ENCODE data around the gene SPCS3.
"Not testable (repeated sequence)": the region's sequence is repeated elsewhere in the genome, so short reads cannot be mapped to it uniquely, and the experiment has no call there.

The SPCS3 gene

DNA sequence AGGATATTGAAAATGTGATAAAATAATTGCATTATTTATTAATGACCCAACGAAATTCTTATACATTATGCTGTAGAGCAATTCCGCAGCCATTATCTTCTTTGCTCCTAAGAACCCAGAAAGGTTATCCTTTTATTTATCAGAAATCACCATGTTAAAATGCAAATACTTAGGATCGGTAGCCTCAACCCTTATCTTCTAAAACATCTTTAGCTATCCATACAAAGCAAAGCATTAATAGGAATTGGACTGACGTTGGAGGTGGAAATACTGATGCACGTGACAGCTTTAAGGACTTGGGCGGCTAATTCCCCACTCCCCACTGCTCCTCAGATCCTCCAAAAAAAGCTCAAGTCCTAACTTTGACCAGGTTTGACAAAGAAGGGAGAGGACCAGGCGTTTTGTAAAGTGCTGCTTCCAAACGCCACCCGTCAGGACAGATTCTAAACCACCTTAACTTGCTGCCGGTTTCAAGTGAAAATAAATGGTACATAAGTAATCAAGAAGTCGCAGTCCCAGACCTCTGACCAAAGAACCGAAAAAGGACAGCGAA is 539 bp upstream of the SPCS3 start:
- H3K36me3 ChIP-seq (ENCODE audit: insufficient read depth, low read length) = no peaks in the 10 kb centered on the region
- H3K9ac ChIP-seq (ENCODE audit: low read depth, low read length) = peak overlapping the region; percentile 90
- no peaks in the 10 kb centered on the region for H3K9me3 ChIP-seq (ENCODE audit: control insufficient read depth, insufficient read depth, low read length)
- no peaks in the 10 kb centered on the region; the same call in 1 of the 2 replicates for H3K4me1 ChIP-seq (ENCODE audit: insufficient read depth, low read length)

DNA sequence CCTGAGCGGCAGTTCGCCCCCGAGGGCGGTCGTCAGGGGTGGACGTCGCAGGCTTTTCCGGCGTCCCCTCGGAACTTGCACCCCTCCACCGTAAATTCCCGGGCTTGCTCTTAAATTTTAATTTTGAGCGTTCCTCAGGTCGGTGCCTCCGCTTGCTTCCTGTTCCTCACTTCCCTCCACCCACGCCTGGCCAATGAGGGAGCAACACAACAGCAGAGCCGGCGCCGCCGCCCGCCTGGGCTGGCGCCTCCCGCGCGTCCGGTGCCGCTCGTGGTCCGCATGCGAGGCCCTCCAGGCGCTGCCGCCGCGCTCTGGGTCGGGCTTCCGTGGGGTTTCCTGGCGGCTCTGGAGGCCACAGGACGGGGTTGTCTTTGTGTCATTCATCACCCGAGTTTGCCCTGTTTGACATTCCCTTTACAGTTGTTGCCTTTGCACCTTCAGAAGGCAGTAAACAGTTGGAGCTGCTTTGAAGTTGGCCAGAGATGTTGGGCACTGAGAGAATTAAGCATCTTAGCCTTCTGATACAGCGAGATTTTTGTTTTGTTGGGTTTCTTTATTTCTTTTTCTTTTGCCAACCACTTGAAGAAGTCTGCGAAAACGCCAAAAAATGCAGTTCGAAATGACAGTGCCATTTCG is 692 bp downstream of the SPCS3 start:
- H3K36me3 ChIP-seq (ENCODE audit: insufficient read depth, low read length) = no peaks in the 10 kb centered on the region
- H3K9ac ChIP-seq (ENCODE audit: low read depth, low read length) = peak overlapping the region; percentile 90
- H3K9me3 ChIP-seq (ENCODE audit: control insufficient read depth, insufficient read depth, low read length) = no peaks in the 10 kb centered on the region
- H3K4me1 ChIP-seq (ENCODE audit: insufficient read depth, low read length) = no peaks in the 10 kb centered on the region; the same call in 1 of the 2 replicates

GRCh38 chr4:176320976-176321361 is 1.2 kb downstream of the SPCS3 start:
- no peaks in the 10 kb centered on the region; the same call in 1 of the 2 replicates for H3K4me1 ChIP-seq (ENCODE audit: insufficient read depth, low read length)
- no peaks in the 10 kb centered on the region for H3K36me3 ChIP-seq (ENCODE audit: insufficient read depth, low read length)
- peak overlapping the region; percentile 90 for H3K9ac ChIP-seq (ENCODE audit: low read depth, low read length)
- H3K9me3 ChIP-seq (ENCODE audit: control insufficient read depth, insufficient read depth, low read length) = no peaks in the 10 kb centered on the region

GRCh38 chr4:176321589-176321988 is 1.8 kb downstream of the SPCS3 start:
- H3K4me1 ChIP-seq (ENCODE audit: insufficient read depth, low read length) = no peaks in the 10 kb centered on the region; the same call in 1 of the 2 replicates

DNA sequence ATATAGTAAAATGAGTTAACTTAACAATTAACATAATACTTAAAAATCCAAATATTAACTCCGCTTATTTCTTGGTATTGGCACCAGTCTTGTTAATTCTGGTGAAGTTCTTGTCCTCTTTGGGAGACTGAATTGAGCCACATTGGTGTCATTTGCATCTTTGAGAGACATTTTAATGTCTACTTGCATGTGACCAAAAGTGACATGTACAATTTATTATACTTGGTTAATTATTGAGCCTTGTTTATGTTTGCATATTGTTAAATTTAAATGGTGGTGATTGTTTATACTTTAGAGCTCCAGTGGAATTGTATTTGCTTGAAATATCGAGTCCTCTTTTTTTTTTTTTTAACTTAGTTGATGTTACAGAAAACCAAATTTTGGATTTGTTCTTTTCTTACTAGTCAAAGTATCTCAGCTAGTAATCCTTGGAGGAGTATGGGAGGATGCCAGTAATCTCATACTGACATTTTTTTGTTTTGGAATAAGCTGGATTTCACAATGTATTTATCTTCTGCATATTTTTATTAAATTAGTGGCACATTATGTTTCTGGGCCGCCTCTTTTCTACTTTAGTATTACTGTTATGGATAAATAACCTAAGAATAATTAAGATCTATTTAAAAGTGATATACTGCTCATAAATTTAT is 3.9 kb downstream of the SPCS3 start:
- no peak overlapping the region for H3K9ac ChIP-seq (ENCODE audit: low read depth, low read length)
- H3K9me3 ChIP-seq (ENCODE audit: control insufficient read depth, insufficient read depth, low read length) = no peaks in the 10 kb centered on the region
- no peaks in the 10 kb centered on the region; the same call in 1 of the 2 replicates for H3K4me1 ChIP-seq (ENCODE audit: insufficient read depth, low read length)
- no peaks in the 10 kb centered on the region; the same call in 1 of the 2 replicates for H3K36me3 ChIP-seq (ENCODE audit: insufficient read depth, low read length)

More at GRCh38 chr4:176321589-176321988, 1.8 kb downstream of the SPCS3 start:
- Histone ChIP-seq H3K9me3 (ENCODE audit: control insufficient read depth, insufficient read depth, low read length) (no peaks in the 10 kb centered on the region), H3K36me3 (ENCODE audit: insufficient read depth, low read length) (no peaks in the 10 kb centered on the region), H3K9ac (ENCODE audit: low read depth, low read length) (peak overlapping the region; percentile 4; the same call in 1 of the 2 replicates)

DNA sequence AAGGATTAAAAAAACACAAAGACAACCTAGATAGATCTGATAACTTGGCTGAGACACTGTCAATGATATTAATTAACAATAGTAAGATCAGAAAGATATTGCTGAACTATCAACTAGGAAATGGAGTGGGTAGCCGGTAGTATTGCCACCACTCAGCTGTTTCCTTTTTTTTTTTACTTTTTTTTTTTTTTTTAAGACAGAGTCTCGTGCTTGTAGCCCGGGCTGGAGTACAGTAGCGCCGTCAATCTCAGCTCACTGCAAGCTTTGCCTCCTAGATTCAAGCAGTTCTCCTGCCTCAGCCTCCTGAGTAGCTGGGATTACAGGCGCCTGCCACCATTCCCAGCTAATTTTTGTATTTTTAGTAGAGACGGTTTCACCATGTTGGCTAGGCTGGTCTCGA is 5.1 kb downstream of the SPCS3 start:
- not testable (repeated sequence) for H3K9ac ChIP-seq (ENCODE audit: low read depth, low read length); H3K36me3 ChIP-seq (ENCODE audit: insufficient read depth, low read length); H3K9me3 ChIP-seq (ENCODE audit: control insufficient read depth, insufficient read depth, low read length); H3K4me1 ChIP-seq (ENCODE audit: insufficient read depth, low read length)

GRCh38 chr4:176333076-176333475 is 13.3 kb downstream of the SPCS3 start:
- Histone ChIP-seq H3K36me3 (ENCODE audit: insufficient read depth, low read length) (peaks cover 3% of the 10 kb centered on the region; the same call in 1 of the 2 replicates), H3K9ac (ENCODE audit: low read depth, low read length) (no peak overlapping the region), H3K4me1 (ENCODE audit: insufficient read depth, low read length) (no peaks in the 10 kb centered on the region), H3K9me3 (ENCODE audit: control insufficient read depth, insufficient read depth, low read length) (no peaks in the 10 kb centered on the region)

- Histone ChIP-seq H3K36me3 (ENCODE audit: insufficient read depth, low read length) (peaks cover 3% of the 10 kb centered on the region; the same call in 1 of the 2 replicates), H3K4me1 (ENCODE audit: insufficient read depth, low read length) (no peaks in the 10 kb centered on the region), H3K9ac (ENCODE audit: low read depth, low read length) (no peak overlapping the region), H3K9me3 (ENCODE audit: control insufficient read depth, insufficient read depth, low read length) (no peaks in the 10 kb centered on the region)
Measured at GRCh38 chr4:176334066-176334465, 14.3 kb downstream of the SPCS3 start.

- no peaks in the 10 kb centered on the region for H3K9me3 ChIP-seq (ENCODE audit: control insufficient read depth, insufficient read depth, low read length)
- H3K4me1 ChIP-seq (ENCODE audit: insufficient read depth, low read length) = no peaks in the 10 kb centered on the region
- H3K36me3 ChIP-seq (ENCODE audit: insufficient read depth, low read length) = no peaks in the 10 kb centered on the region
- H3K9ac ChIP-seq (ENCODE audit: low read depth, low read length) = no peak overlapping the region
Measured at GRCh38 chr4:176335421-176335820, 15.7 kb downstream of the SPCS3 start.

- Histone ChIP-seq H3K9ac (ENCODE audit: low read depth, low read length) (no peak overlapping the region), H3K9me3 (ENCODE audit: control insufficient read depth, insufficient read depth, low read length) (peaks cover 14% of the 10 kb centered on the region), H3K4me1 (ENCODE audit: insufficient read depth, low read length) (no peaks in the 10 kb centered on the region), H3K36me3 (ENCODE audit: insufficient read depth, low read length) (no peaks in the 10 kb centered on the region)
Measured at GRCh38 chr4:176339936-176340761, 20.4 kb downstream of the SPCS3 start.

- Histone ChIP-seq H3K4me1 (ENCODE audit: insufficient read depth, low read length) (no peaks in the 10 kb centered on the region), H3K9me3 (ENCODE audit: control insufficient read depth, insufficient read depth, low read length) (peaks cover 14% of the 10 kb centered on the region), H3K9ac (ENCODE audit: low read depth, low read length) (no peak overlapping the region), H3K36me3 (ENCODE audit: insufficient read depth, low read length) (no peaks in the 10 kb centered on the region)
Measured at GRCh38 chr4:176340871-176341685, 21.3 kb downstream of the SPCS3 start.

DNA sequence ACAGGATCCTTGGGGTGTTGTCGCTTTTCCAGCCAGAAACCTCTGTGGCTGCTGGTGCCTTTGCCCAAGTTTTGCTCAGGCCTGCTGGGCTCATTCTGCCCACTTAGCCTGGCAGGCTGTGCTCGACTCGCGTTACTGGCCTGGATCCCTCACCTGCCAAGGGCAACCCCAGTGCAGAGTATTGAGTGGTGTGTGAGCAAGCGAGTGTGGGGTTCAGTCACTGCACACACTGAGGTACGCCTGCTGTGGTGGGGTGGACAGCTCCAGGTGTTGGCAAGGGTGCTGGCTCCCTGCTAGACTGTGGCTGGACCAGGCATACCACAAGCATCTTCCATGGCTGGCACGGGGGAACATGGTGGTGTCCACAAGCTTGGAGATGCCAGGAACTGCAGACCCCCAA is 22.6 kb downstream of the SPCS3 start:
- Histone ChIP-seq H3K4me1 (ENCODE audit: insufficient read depth, low read length) (no peaks in the 10 kb centered on the region), H3K36me3 (ENCODE audit: insufficient read depth, low read length) (no peaks in the 10 kb centered on the region), H3K9me3 (ENCODE audit: control insufficient read depth, insufficient read depth, low read length) (peaks cover 14% of the 10 kb centered on the region), H3K9ac (ENCODE audit: low read depth, low read length) (no peak overlapping the region)

DNA sequence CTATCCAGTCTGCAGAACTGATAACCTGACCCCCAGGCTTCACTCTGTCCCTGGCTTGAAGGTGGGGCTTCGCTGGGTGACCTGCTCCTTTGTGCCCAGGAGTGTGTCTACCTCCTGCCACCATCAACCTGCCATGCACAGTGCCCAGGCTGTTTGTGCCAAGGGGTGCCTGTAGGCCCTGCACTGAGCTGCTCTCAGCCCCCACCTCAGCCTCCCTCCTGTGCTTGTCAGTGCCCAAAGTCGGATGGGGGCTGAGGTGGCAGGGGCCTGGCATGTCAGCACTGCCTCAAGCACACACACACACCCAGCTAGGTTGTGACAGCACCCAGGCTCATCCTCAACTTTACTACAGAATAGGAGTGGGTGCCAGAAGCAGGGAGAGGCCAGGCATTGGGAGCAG is 23.5 kb downstream of the SPCS3 start:
- H3K9me3 ChIP-seq (ENCODE audit: control insufficient read depth, insufficient read depth, low read length) = peaks cover 14% of the 10 kb centered on the region
- no peaks in the 10 kb centered on the region for H3K36me3 ChIP-seq (ENCODE audit: insufficient read depth, low read length)
- no peak overlapping the region for H3K9ac ChIP-seq (ENCODE audit: low read depth, low read length)
- no peaks in the 10 kb centered on the region for H3K4me1 ChIP-seq (ENCODE audit: insufficient read depth, low read length)

DNA sequence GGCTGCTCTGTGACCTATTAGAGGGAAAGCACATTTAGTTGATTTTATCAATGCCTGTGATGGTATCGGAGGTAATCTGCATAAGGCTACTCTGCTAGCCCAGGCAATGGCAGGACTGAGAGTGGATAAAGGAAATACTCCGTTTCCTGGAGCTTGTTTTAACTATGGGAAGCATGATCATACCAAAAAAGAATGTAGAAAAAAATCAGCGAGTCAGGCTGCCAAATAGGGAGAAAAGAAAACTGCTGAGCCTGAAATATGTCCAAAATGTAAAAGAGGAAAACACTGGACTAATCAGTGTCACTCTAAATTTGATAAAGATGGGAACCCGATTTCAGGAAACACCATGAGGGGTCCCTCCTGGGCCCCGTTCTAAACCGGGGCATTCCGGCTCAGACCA is 25.6 kb downstream of the SPCS3 start:
- peaks cover 14% of the 10 kb centered on the region for H3K9me3 ChIP-seq (ENCODE audit: control insufficient read depth, insufficient read depth, low read length)
- not testable (repeated sequence) for H3K36me3 ChIP-seq (ENCODE audit: insufficient read depth, low read length); H3K9ac ChIP-seq (ENCODE audit: low read depth, low read length); H3K4me1 ChIP-seq (ENCODE audit: insufficient read depth, low read length)
